Muscle of leg (tissue), 11 donors: ENCODE measurements around the gene CAPN14. TPM values are rescaled to one million over a fixed set of nuclear protein-coding genes. Genes with fewer than 3 reads are reported as not detected.

Experiments
- DNase-seq: peaks from one replicate; pipeline ENCODE4 v3.0.0; 2013
- H3K27ac ChIP-seq: one replicate; pipeline ENCODE4 v1.5.1; 2013; ENCODE audit warnings: mild to moderate bottlenecking, low read length, control low read depth
- H3K27me3 ChIP-seq: one replicate; pipeline ENCODE4 v1.6.1; 2013; ENCODE audit warnings: low read length; ENCODE audit not compliant: control insufficient read depth, insufficient read depth
- H3K36me3 ChIP-seq: one replicate; pipeline ENCODE4 v1.6.1; 2013; ENCODE audit warnings: low read length; ENCODE audit not compliant: control insufficient read depth, insufficient read depth
- H3K4me1 ChIP-seq: one replicate; pipeline ENCODE4 v1.6.1; 2013; ENCODE audit warnings: low read length; ENCODE audit not compliant: control insufficient read depth, insufficient read depth
- H3K4me3 ChIP-seq: one replicate; pipeline ENCODE4 v1.5.1; 2013; ENCODE audit warnings: low read length, control low read depth
- H3K9me3 ChIP-seq: replicated peaks from 2 replicates; pipeline ENCODE4 v1.6.1; 2013; ENCODE audit warnings: low read depth, low read length; ENCODE audit not compliant: control insufficient read depth
- WGBS: methylation state at CpG from one replicate; pipeline ENCODE4 v1.1.5; 2013; ENCODE audit warnings: missing lambda C conversion rate; ENCODE audit not compliant: insufficient coverage; 5-methylcytosine and 5-hydroxymethylcytosine counted together
- polyA plus RNA-seq, 8 donors: library from polyadenylated mRNA; unstranded; fragments of 120-200 nt; gene quantifications; one replicate each; pipeline versions ENCODE4 v1.2.1 to v1.2.3, GENCODE V29; 2013; ENCODE audit warnings: inconsistent platforms in 1 of 8, low replicate concordance in 1 of 8; ENCODE audit not compliant: insufficient read length in 8 of 8, insufficient read depth in 1 of 8
- total RNA-seq: library from RNA; stranded (reverse); fragments of 120-200 nt; gene quantifications from one replicate; pipeline ENCODE4 v1.2.4, GENCODE V29; 2013

CAPN14 gene
- total and polyA plus RNA-seq, 9 donors: 0.04 to 0.09 (median 0.06) TPM; not detected in 3

DNA sequence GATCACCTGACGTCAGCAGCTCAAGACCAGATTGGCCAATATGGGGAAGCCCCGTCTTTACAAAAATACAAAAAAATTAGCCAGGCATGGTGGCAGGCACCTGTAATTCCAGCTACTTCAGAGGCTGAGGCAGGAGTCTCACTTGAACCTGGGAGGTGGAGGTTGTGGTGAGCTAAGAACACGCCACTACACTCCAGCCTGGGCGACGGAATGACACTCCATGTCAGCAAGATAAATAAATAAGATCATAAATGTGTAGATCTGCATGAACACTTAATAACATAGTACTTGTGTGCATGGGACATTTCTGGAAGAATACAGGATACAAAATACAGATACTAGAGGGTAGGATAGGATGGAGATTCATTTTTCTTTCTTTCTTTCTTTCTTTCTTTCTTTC lies 25.7 kb upstream of the CAPN14 start:
- Histone ChIP-seq H3K27ac (no peak overlapping the region), H3K4me1 (peaks cover 39% of the 10 kb centered on the region), H3K27me3 (no peaks in the 10 kb centered on the region), H3K36me3 (no peaks in the 10 kb centered on the region), H3K9me3 (no peaks in the 10 kb centered on the region), H3K4me3 (no peak overlapping the region)
- no CpG with 5 or more reads among the region's 5 CpGs for WGBS
- no peak for DNase-seq

DNA sequence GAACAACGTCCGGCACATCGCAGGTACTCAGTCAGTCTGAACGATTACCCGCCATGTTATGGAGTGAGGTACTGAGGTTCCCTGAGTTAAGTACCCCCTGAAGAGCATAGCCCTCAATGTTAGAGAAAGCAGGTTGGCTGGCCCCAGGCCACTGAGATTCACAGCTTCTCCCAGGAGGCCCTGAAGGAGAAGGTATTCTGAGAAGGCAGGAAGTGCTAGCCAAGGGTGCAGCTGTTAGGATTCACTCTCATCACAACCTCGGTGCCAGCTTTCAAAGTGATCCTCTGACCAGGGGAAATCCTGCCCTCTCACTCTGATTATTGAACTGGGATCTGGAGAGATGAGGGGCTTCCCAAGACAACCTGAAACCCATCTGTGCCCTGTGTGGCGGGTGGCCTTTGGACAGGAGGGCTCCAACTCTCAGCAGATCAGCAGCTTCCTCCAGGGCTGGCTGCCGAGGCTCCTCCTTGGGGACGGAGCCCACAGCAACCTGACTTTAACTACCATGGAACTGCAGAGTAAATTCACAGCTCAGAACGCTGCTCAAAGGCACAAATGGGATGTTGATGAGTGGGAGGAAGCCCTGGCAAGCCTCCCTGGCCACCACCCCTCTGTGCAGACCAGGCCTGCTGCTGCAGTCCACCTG lies 24.4 kb upstream of the CAPN14 start:
- peak; percentile 50 for DNase-seq
- Histone ChIP-seq H3K27ac (peak overlapping the region; percentile 44), H3K4me3 (no peak overlapping the region), H3K27me3 (no peaks in the 10 kb centered on the region), H3K36me3 (no peaks in the 10 kb centered on the region), H3K9me3 (no peaks in the 10 kb centered on the region), H3K4me1 (peaks cover 39% of the 10 kb centered on the region)
- 83% methylated on average over 5 of the region's 10 CpGs for WGBS

DNA sequence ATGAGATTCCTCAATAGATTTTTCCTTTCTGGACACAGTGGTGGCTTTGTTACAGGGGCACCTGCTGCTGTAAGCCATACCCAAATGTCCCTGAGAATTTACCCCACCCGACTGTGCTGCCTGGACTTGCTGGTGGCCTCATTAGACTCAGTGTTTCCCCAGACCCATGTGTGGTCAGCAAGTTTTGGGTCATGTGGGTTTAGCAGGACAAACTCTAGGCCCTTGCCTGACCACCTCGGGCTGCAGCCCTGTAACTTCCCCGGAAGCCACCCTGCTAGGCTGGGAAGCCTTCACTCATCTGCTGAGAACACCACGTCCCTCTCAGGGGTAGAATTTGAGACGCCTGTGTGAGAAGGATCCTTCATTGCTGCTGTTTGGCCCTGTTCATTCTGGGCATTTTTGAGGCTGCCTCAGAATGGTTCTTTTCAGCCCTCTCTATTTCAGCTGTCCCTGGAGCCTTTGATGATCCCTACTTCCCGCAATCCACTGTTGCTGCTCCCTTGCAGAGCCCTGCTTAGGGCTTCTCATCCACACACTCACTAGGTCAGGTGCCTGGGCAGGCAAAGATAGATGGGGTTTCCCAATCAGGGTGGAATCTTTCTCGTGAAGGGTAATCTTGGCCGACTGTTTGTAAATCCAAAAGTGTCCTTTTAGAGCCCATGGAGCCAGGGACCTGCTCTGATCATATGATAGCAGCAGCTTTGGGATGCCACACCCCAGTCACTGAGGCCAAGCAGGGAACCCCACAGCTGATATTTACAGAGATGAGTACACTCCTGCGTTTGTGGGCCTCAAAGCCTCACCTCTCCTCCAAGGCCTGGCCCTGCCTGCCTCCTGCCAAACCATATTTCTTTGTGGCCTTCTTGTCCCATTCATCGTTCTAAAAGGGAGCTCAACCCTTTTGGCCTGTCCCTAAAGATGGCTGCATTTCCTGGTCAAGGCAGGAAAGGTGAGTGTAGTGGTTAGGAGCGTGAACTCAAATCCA lies 23.4 kb upstream of the CAPN14 start:
- peak overlapping the region; percentile 53 for H3K27ac ChIP-seq
- WGBS: 59% methylated on average over 3 of the region's 11 CpGs
- no peaks in the 10 kb centered on the region for H3K9me3 ChIP-seq
- H3K4me3 ChIP-seq: no peak overlapping the region
- no peaks in the 10 kb centered on the region for H3K27me3 ChIP-seq
- no peaks in the 10 kb centered on the region for H3K36me3 ChIP-seq
- H3K4me1 ChIP-seq: peaks cover 39% of the 10 kb centered on the region
- no peak for DNase-seq

DNA sequence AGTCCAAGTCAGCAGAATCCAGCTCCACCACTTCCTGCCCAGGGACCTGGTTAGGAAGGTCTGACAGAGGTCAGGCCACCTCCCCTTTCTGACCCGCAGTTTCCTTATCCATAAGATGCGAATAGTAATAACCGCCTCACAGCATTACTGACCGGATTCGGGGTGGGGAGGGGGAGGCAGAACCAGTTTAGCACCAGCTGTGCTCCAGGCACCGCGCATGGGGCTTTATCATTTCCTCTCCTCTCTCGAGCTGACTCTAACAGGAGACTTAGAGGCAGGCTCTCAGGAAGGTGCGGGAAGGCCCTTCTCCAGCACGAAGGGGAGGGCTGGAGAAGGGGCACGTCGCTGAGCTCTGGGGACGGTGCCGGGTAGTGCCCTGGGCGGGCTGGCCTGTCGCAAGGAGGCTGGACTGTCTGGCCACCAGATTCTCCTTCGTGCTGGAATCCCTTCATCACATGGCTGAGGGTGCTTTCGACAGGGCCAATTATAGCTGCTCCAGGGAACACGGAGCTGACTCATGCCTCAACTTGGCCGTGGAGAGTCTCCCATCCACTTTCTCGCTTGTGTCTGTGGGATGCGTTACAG lies 22.4 kb upstream of the CAPN14 start:
- H3K27ac ChIP-seq: peak overlapping the region; percentile 49
- H3K4me1 ChIP-seq: peaks cover 44% of the 10 kb centered on the region
- 18% methylated on average over 6 of the region's 22 CpGs for WGBS
- no peaks in the 10 kb centered on the region for H3K36me3 ChIP-seq
- H3K27me3 ChIP-seq: no peaks in the 10 kb centered on the region
- peak; percentile 77 for DNase-seq
- no peak overlapping the region for H3K4me3 ChIP-seq
- no peaks in the 10 kb centered on the region for H3K9me3 ChIP-seq

DNA sequence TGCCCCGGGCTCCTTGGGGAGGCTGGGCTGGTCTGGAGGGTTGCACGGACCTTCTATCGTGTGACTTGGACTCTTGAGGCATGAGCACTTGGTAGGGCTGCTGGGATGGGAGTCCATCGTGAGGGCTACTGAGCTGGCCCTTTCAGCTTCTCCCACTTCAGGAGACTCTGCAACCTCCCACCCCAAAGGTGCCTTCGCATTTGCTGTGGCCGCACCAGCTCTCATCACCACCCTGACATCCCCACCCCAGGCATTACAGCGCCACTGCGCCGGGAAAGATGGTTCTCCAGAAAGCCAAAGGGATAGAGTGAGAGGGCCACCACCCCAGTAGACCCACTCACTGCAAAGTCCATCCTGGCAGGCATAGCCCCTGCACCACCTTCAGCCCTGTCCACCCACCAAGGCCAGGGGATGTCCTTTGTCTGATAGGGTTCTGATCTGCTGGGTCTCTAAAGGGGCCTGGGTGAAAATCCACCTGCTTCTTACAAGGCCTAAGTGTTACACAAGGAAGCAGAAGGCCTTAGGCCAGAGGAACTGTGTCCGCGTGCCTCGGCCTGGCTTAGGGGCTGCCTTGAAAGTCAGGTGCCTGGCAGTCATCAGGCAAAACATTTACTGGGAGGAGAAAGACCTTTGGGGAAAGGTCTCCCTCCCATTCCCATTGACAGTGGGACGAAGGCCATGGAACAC lies 21.7 kb upstream of the CAPN14 start:
- Histone ChIP-seq H3K4me1 (peaks cover 50% of the 10 kb centered on the region), H3K9me3 (no peaks in the 10 kb centered on the region)
- 100% methylated on average over 3 of the region's 13 CpGs for WGBS

DNA sequence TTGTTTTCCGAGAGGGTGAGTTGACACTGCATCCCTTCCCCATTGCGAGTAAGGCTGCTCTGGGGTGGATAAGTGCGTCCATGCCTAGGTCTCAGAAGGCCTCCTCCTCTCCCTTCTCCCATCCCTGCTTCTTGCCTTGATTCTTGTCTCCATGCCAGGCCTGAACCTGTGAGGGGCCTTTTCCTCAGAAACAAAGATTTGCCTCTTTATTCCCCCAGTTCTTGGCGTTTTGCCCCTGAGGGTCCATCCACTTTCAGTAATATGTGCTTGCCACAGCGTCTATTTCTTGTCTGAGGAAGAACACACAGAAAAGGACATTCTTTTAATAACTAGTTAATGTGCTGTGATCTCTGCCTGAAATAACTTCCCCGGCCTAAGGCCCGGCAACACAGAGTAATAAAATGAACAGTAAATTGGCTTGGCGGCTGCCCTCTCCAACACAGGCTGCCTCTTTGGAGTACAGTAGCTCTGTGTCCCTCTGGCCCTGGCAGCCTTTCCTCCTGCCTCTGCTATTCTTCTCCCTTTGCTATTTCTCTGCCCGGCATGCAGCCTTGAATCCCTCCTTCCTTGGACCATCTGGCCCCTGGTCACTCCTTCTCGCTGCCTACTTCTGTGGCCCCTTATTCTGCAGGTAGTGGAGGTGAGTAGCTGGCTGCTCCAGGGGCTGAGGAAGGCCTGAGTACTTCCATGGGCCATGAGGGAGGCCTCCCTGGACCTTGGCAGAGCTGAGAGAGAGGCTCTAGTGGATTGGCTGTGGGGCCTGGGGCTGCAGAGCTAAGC lies 21.0 kb upstream of the CAPN14 start:
- 56% methylated on average over 5 of the region's 10 CpGs for WGBS
- Histone ChIP-seq H3K4me3 (no peak overlapping the region), H3K36me3 (no peaks in the 10 kb centered on the region), H3K4me1 (peaks cover 50% of the 10 kb centered on the region), H3K27me3 (no peaks in the 10 kb centered on the region), H3K9me3 (no peaks in the 10 kb centered on the region), H3K27ac (no peak overlapping the region)
- DNase-seq: no peak

More for the DNA sequence above, 21.7 kb upstream of the CAPN14 start:
- H3K27me3 ChIP-seq: no peaks in the 10 kb centered on the region
- peak; percentile 19 for DNase-seq
- H3K27ac ChIP-seq: peak overlapping the region; percentile 49
- no peak overlapping the region for H3K4me3 ChIP-seq
- no peaks in the 10 kb centered on the region for H3K36me3 ChIP-seq

DNA sequence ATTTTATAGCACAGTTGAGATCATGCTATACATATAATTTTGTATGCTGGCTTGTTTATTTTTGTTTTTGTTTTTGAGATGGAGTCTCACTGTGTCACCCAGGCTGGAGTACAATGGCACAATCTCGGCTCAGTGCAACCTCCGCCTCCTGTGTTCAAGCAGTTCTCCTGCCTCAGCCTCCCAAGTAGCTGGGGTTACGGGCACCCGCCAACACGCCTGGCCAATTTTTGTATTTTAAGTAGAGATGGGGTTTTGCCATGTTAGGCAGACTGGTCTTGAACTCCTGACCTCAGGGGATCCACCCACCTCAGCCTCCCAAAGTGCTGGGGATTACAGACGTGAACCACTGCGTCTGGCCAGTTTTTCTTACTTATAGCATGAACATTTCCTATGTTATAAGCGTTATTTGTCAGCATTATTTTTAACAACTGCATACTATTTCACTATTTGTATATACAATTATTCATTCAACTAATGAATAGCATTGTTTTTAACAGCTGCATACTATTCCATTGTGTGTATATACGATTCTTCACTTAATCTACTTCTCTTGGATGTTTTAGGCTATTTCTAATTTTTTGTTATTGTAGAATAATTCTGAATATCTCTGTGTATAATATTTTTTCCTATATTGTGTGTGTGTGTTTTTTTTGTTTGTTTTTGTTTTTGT lies 20.2 kb upstream of the CAPN14 start:
- no CpG with 5 or more reads among the region's 9 CpGs for WGBS
- H3K27me3 ChIP-seq: no peaks in the 10 kb centered on the region
- peaks cover 50% of the 10 kb centered on the region for H3K4me1 ChIP-seq
- H3K9me3 ChIP-seq: no peaks in the 10 kb centered on the region
- no peaks in the 10 kb centered on the region for H3K36me3 ChIP-seq
- no peak overlapping the region for H3K27ac ChIP-seq
- DNase-seq: no peak
- no peak overlapping the region for H3K4me3 ChIP-seq

DNA sequence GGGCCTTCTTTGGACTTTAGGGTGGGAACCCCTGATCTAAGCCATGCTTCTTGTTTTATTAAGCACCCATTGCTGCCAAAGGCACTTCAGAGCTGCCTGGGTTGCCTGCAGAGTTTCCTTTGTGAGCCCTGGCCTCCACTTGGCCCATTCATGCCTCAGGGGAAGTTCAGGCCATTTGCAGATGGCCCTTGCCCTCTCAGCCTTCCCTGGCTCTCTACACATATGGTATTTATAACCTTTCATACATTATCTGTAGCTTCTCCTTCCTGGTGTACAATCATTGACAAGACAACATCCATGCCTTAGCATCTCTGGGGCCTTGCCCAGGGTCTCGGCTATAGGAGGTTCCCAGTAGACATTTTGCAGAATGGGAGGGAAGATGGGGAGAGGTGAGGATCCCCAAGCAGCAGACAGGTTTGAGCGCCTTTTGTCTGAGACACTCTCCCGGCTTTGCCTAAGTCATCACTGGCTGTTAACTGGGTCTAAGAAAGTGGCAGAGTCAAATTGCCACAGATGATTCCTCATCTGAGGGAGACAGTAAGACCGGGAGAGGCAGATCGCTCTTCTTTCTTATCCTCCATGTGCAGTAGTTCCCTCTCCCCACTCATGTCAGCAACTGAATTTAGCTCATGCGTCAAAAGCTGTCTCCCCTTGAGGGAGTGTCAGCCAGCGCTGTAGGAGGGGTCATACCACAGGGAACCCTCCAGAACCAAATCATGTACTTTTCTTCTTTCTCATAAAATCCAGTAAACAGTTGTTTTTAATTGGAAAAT lies 19.3 kb upstream of the CAPN14 start:
- H3K27me3 ChIP-seq: no peaks in the 10 kb centered on the region
- no peak overlapping the region for H3K4me3 ChIP-seq
- no peaks in the 10 kb centered on the region for H3K36me3 ChIP-seq
- no peak for DNase-seq
- H3K9me3 ChIP-seq: no peaks in the 10 kb centered on the region
- WGBS: 53% methylated on average over 3 of the region's 7 CpGs
- H3K4me1 ChIP-seq: peaks cover 44% of the 10 kb centered on the region
- H3K27ac ChIP-seq: no peak overlapping the region
